ENCODE measurements around the gene STK39.

Gene STK39

GRCh38 chr2:168241746-168242145 is 5.6 kb downstream of the STK39 start:
- no peak for DNase-seq

GRCh38 chr2:168241208-168241607 is 6.2 kb downstream of the STK39 start:
- DNase-seq = no peak

GRCh38 chr2:168239281-168239680 is 8.1 kb downstream of the STK39 start:
- no peak for DNase-seq

GRCh38 chr2:168237741-168238140 is 9.7 kb downstream of the STK39 start:
- DNase-seq = no peak

- DNase-seq = no peak
These were observed 12.8 kb downstream of the STK39 start for GRCh38 chr2:168234407-168235085.

GRCh38 chr2:168233726-168234406 is 13.5 kb downstream of the STK39 start:
- no peak for DNase-seq

GRCh38 chr2:168233166-168233565 is 14.2 kb downstream of the STK39 start:
- DNase-seq = no peak

GRCh38 chr2:168231609-168232241 is 15.7 kb downstream of the STK39 start:
- DNase-seq = no peak

- no peak for DNase-seq
These were observed 17.0 kb downstream of the STK39 start for GRCh38 chr2:168230389-168230788.

GRCh38 chr2:168224346-168224745 is 23.0 kb downstream of the STK39 start:
- no peak for DNase-seq

- DNase-seq = no peak
These were observed 25.3 kb downstream of the STK39 start for GRCh38 chr2:168222088-168222487.

GRCh38 chr2:168220965-168221819 is 26.2 kb downstream of the STK39 start:
- DNase-seq = no peak

GRCh38 chr2:168217920-168218319 is 29.5 kb downstream of the STK39 start:
- no peak for DNase-seq

GRCh38 chr2:168216351-168217005 is 30.9 kb downstream of the STK39 start:
- DNase-seq = no peak

GRCh38 chr2:168215813-168216212 is 31.6 kb downstream of the STK39 start:
- DNase-seq = no peak

- DNase-seq = no peak
These were observed 34.5 kb downstream of the STK39 start for GRCh38 chr2:168212866-168213265.

- no peak for DNase-seq
These were observed 35.2 kb downstream of the STK39 start for GRCh38 chr2:168212167-168212566.

- DNase-seq = no peak
These were observed 35.7 kb downstream of the STK39 start for GRCh38 chr2:168211664-168212163.

- peak; percentile 91 for DNase-seq
These were observed 36.4 kb downstream of the STK39 start for GRCh38 chr2:168210895-168211570.

- DNase-seq = no peak
These were observed 37.0 kb downstream of the STK39 start for GRCh38 chr2:168210216-168210894.

GRCh38 chr2:168208652-168209051 is 38.7 kb downstream of the STK39 start:
- no peak for DNase-seq

Data from GF-D8 (cell line).